AG04449 (cell line): ENCODE data around the gene RAB3D.

Experiments used
- CTCF ChIA-PET: fragments of 350-600 bp; formaldehyde crosslinking; extraction: SDS; loops from one replicate; lab custom pipeline; 2021; ENCODE audit warnings: antibody characterized with exemption; lab: Yijun Ruan, JAX
- POLR2A ChIA-PET: fragments of 400-600, 350-600 bp; formaldehyde crosslinking; extraction: SDS; loops from one replicate; lab custom pipeline; 2020; ENCODE audit warnings: antibody characterized with exemption, inconsistent platforms; lab: Yijun Ruan, JAX
- DNase-seq: peaks from one replicate; pipeline ENCODE4 v3.0.0-alpha.2; 2010; ENCODE audit warnings: low read depth, low spot score
- H3K4me3 ChIP-seq: 2 replicates; pipeline ENCODE4 v1.5.1; 2011; ENCODE audit warnings: low read depth, mild to moderate bottlenecking, control low read depth, low read length
- TF ChIP-seq, protein P1 (sequence below): IDR thresholded peaks from one replicate; pipeline ENCODE4 v1.5.1; 2011; ENCODE audit warnings: mild to moderate bottlenecking, moderate library complexity, low read length, control low read depth, inconsistent platforms; ENCODE audit not compliant: insufficient read depth; ENCODE audit errors: missing control alignments

RAB3D gene

DNA sequence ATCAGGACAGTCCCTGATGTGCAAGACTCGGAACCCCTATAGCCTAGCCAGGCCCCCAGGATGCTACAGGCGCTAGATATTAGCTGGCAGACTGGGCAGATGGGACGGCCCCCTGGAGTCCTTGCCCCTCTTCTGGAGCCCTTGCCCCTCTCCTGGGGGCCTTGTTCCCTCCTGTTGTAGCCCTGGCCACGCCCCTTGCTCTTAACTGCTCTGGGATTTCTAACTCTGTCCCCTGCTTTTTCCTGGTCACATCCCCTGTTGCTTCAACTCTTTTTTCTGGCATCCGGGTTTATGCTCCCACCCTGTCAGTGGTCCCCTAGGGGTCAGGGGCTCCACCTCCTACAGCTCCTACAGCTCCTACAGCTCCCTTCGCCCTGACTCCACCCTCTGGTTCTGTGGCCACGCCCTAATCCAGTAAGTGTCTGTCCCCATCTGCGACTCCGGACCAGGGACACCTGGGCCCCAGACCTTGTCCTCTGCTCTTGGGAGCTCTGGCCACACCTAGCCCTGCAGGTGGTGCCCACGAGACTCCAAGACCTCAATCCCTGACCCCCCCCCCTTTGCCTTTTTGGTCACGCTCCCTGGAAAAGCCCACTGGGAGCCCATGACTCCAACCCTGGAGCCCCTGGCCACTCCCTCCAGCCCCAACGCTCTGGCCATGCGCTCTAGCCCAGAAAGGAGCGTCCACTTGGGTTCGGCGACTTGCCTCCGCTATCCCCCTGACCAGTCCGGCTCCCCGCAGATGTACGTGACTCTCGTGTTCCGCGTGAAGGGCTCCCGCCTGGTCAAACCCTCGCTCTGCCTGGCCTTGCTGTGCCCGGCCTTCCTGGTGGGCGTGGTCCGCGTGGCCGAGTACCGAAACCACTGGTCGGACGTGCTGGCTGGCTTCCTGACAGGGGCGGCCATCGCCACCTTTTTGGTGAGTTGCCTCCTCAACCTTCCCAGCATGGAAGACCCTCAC, 22.6 kb upstream of the RAB3D start:
- DNase-seq, result no peak
- H3K4me3 ChIP-seq, result no peak overlapping the region
- TF ChIP-seq, protein P1, sequence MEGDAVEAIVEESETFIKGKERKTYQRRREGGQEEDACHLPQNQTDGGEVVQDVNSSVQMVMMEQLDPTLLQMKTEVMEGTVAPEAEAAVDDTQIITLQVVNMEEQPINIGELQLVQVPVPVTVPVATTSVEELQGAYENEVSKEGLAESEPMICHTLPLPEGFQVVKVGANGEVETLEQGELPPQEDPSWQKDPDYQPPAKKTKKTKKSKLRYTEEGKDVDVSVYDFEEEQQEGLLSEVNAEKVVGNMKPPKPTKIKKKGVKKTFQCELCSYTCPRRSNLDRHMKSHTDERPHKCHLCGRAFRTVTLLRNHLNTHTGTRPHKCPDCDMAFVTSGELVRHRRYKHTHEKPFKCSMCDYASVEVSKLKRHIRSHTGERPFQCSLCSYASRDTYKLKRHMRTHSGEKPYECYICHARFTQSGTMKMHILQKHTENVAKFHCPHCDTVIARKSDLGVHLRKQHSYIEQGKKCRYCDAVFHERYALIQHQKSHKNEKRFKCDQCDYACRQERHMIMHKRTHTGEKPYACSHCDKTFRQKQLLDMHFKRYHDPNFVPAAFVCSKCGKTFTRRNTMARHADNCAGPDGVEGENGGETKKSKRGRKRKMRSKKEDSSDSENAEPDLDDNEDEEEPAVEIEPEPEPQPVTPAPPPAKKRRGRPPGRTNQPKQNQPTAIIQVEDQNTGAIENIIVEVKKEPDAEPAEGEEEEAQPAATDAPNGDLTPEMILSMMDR, result no peak
- ChIA-PET CTCF (interaction anchor here (1.6 kb wide), 1 partner anchor 19 kb away, joined by 8 read pairs; no protein-coding TSS in a partner anchor), POLR2A (interaction anchor here (1.0 to 1.8 kb wide), 3 partner anchors 12 to 23 kb away, joined by 3 to 11 read pairs (median 4); partner anchors contain the start of genes RAB3D and SWSAP1)

DNA sequence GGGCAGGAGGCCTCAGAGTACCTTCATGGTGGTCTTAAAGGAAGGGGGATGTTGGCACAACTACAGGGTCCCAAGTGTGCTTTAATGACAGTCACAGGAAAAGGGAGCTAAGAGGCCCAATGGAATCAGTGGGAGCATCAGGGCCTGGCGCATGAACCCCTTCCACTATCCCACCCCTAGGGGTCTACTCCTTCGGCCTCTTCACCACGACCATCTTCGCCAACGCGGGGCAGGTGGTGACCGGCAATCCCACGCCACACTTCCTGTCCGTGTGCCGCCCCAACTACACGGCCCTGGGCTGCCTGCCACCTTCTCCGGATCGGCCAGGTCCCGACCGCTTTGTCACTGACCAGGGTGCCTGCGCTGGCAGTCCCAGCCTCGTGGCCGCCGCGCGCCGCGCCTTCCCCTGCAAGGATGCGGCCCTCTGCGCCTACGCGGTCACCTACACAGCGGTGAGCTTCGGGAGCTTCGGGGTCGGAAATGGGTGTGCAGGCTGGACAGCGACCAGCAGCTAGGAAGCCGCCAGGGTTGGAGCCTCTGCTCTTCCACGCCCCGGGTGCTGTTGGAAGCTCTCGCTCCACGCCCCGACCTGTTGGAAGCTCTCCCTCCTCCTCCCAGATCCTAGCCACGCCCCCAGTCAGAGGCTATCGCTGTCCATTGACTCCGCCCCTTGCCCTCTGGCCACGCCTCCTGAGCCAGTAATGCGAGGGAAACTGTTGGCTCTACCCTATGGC, 21.7 kb upstream of the RAB3D start:
- no peak overlapping the region for H3K4me3 ChIP-seq
- ChIA-PET POLR2A (interaction anchor here (1.0 to 1.2 kb wide), 2 partner anchors 13 to 22 kb away, joined by 3 to 4 read pairs; partner anchors contain the start of genes RAB3D and SWSAP1), CTCF (interaction anchor here (1.4 to 1.6 kb wide), 2 partner anchors 20 to 22 kb away, joined by 5 to 8 read pairs; no protein-coding TSS in a partner anchor)
- TF ChIP-seq, protein P1, result no peak
- no peak for DNase-seq

DNA sequence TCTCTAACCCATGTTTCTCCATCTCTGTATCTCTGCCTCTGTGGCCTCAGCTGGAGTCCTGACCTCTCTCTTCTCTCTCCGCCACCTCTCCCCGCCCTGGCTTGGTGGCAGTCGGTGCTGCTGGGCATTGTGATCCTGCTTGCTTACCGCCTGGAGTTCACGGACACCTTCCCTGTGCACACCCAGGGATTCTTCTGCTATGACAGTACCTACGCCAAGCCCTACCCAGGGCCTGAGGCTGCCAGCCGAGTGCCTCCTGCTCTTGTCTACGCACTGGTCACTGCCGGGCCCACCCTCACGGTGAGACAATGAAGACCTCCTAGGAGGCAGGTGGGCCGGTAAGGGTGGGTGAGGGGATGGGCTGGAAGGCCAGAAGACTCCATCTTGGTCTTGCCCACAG, 20.0 kb upstream of the RAB3D start:
- no peak for DNase-seq
- no peak overlapping the region for H3K4me3 ChIP-seq
- TF ChIP-seq, protein P1, result no peak
- POLR2A ChIA-PET, result no interaction called here
- CTCF ChIA-PET, result interaction anchor here (1.0 kb wide), 1 partner anchor 11 kb away, joined by 3 read pairs; no protein-coding TSS in a partner anchor

DNA sequence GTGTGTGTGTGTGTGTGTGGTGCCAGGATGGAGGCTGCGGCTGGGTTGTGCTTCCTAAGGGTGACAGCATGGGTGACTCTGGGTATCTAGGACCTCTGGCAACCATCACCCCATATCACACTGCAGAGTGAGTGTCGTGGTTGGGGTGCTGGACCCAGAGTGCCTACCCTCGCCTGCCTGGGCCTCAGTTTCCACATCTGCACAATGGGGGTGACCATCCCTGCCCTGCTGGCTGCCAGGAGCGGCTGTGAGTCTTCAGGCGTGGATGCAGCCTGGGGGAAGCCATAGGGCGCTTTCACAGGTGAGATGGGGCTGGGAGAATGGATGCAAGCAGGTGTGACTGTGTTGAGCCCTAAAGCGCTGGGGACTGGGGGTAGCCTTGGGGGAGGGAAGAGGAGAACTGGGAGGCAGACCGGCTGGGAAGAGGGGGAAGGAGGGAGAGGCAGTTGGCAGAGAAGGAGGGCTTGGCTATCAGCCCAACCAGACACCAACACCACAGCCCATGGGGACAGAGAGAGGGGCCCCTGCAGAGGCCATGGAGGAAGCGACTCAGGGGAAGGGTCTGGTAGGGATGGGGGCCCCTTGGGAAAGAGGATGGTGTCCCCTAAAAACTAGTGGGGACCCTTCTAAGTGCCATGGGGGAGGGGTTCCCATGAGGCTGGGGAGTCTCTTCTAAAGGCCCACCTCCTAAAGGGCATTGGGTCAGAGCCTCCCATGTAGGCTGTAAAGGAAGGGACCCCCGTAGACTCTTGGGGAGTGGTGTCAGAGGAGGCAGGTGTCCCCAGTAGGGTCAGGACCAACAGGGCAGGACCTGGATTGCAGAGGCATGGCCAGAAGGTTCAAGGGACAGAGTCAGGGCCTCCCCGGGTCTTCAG, 17.5 kb upstream of the RAB3D start:
- POLR2A ChIA-PET, result no interaction called here
- peak overlapping the region; percentile 86 for H3K4me3 ChIP-seq
- no peak for DNase-seq
- CTCF ChIA-PET, result no interaction called here
- TF ChIP-seq, protein P1, result no peak

DNA sequence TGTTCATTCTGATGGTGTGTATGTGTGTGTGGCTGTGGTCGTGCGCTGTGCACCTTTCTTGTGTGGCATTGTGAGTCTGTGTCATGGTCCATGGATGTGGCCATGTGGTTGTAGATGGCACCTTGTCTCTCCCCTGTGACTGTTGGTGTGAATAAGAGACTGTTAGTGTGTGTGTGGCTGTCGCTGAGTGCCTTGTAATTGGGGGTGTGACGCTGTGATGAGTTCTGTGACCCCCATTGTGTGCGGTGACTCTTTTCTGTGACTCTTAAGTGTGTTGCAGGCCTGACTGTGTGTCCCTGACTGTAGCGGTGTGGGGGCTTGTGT, 16.6 kb upstream of the RAB3D start:
- POLR2A ChIA-PET, result no interaction called here
- CTCF ChIA-PET, result no interaction called here
- TF ChIP-seq, protein P1, result no peak
- peak overlapping the region; percentile 86 for H3K4me3 ChIP-seq
- no peak for DNase-seq
